OCI-LY1 (cell line): Measurements from ENCODE around the gene PRL.

Source experiments
- H2AFZ ChIP-seq: fragments of 200-600 bp; sonication (generic), shearing (Covaris generic); 2 replicates; pipeline ENCODE4 v1.6.0; 2014; ENCODE audit warnings: antibody characterized with exemption, mild to moderate bottlenecking, low read length
- H3F3A ChIP-seq: fragments of 200-600 bp; sonication (generic), shearing (Covaris generic); 2 replicates; pipeline ENCODE4 v1.6.0; 2014; ENCODE audit warnings: mild to moderate bottlenecking, antibody characterized with exemption, low read length, moderate library complexity; ENCODE audit not compliant: insufficient read depth
- H3K27ac ChIP-seq: fragments of 200-600 bp; sonication (generic); 2 replicates; pipeline ENCODE4 v1.5.1; 2014; ENCODE audit warnings: low read length, mixed run types, mild to moderate bottlenecking, low read depth; ENCODE audit not compliant: poor library complexity, severe bottlenecking
- H3K27me3 ChIP-seq: fragments of 200-600 bp; sonication (generic); 2 replicates; pipeline ENCODE4 v1.6.0; 2014; ENCODE audit warnings: antibody characterized with exemption, mild to moderate bottlenecking, low read length, moderate library complexity; ENCODE audit not compliant: insufficient read depth
- H3K36me3 ChIP-seq: fragments of 200-600 bp; sonication (generic); 2 replicates; pipeline ENCODE4 v1.6.1; 2014; ENCODE audit warnings: mild to moderate bottlenecking, antibody characterized with exemption, low read length, moderate library complexity, mixed read lengths; ENCODE audit not compliant: insufficient read depth
- H3K4me1 ChIP-seq: fragments of 200-600 bp; sonication (generic); 2 replicates; pipeline ENCODE4 v1.5.1; 2014; ENCODE audit warnings: mild to moderate bottlenecking, low read length, moderate library complexity; ENCODE audit not compliant: insufficient read depth, severe bottlenecking
- H3K4me2 ChIP-seq: fragments of 200-600 bp; sonication (generic), shearing (Covaris generic); 2 replicates; pipeline ENCODE4 v1.6.1; 2014; ENCODE audit warnings: low read length
- H3K4me3 ChIP-seq: fragments of 200-600 bp; sonication (generic); 2 replicates; pipeline ENCODE4 v1.5.1; 2014; ENCODE audit warnings: low read length, low read depth, mild to moderate bottlenecking, mixed read lengths; ENCODE audit not compliant: poor library complexity, severe bottlenecking
- H3K79me2 ChIP-seq: fragments of 200-600 bp; shearing (Covaris generic); 2 replicates; pipeline ENCODE4 v1.6.1; 2016; ENCODE audit warnings: mixed run types, low read length, mixed read lengths; ENCODE audit not compliant: insufficient read depth
- H3K9ac ChIP-seq: fragments of 200-600 bp; sonication (generic), shearing (Covaris generic); 2 replicates; pipeline ENCODE4 v1.6.1; 2014; ENCODE audit warnings: mild to moderate bottlenecking, low read length, mixed read lengths
- H3K9me2 ChIP-seq: fragments of 200-600 bp; sonication (generic), shearing (Covaris generic); 2 replicates; pipeline ENCODE4 v1.6.1; 2014; ENCODE audit warnings: low read depth, mild to moderate bottlenecking, low read length, mixed read lengths
- H3K9me3 ChIP-seq: fragments of 200-600 bp; shearing (Covaris generic); 2 replicates; pipeline ENCODE4 v1.6.1; 2014; ENCODE audit warnings: low read length, mixed read lengths
- H4K20me1 ChIP-seq: fragments of 200-600 bp; sonication (generic), shearing (Covaris generic); 2 replicates; pipeline ENCODE4 v1.6.0; 2016; ENCODE audit warnings: mild to moderate bottlenecking, low read length; ENCODE audit not compliant: insufficient read depth
- EZH2 ChIP-seq: fragments of 200-600 bp; sonication (generic), shearing (Covaris generic); IDR thresholded peaks from 2 replicates; pipeline ENCODE4 v1.8.0; 2017; ENCODE audit warnings: borderline replicate concordance, mixed run types, mild to moderate bottlenecking, antibody characterized with exemption, low read length, moderate library complexity, mixed read lengths
- TF ChIP-seq, protein P1 (sequence below): fragments of 200-600 bp; sonication (generic), shearing (Covaris generic); IDR thresholded peaks from 2 replicates; pipeline ENCODE4 v1.5.1; 2017; ENCODE audit warnings: mild to moderate bottlenecking, antibody characterized with exemption, low read length, moderate library complexity, mixed read lengths

PRL gene

DNA sequence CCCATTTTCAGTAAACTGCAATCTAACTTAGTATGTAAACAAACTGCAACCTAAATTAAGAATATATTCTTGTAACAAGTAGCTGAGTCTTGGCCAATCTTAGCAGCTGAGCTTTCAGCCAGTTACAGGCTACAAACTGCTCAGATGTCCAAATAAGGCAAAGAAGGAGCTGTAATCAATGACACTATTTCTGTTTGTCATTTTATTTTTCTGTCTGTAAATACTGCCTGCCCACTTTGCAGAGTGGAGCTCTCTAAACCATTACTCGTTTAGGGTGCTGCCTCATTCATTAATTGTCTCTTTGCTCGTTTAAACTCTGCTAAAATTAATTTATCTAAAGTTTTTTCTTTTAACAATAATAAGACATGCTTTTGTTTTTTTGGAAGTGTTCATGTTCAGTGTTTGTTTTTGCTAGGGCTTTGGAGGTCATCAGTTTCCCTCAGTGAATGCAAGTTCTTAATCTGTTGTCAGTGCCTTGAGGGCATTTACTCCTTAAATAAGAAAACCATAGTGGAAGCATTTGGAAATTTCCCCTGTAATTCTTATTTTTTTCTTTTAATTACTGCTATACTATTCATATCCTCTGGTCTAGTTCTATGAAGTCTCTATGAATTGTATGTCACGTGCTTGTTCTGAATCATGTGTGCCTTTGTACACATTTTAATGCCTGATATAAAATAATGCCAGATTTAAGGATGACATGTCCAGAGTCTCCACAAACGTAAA lies 3.6 kb upstream of the PRL start:
- Histone ChIP-seq H3K27ac (peak overlapping the region; percentile 2), H3K9ac (no peak overlapping the region), H3K9me2 (no peaks in the 10 kb centered on the region), H3K9me3 (no peaks in the 10 kb centered on the region), H3K4me3 (no peak overlapping the region), H3K79me2 (no peaks in the 10 kb centered on the region), H3K4me1 (peaks cover 66% of the 10 kb centered on the region), H3K4me2 (no peak overlapping the region; the same call in 1 of the 2 replicates), H4K20me1 (no peaks in the 10 kb centered on the region), H3K36me3 (no peaks in the 10 kb centered on the region), H3F3A (0 out of 2 replicates have a peak, but pooled peaks cover 4% of the 10 kb centered on the region), H2AFZ (no peak overlapping the region; the same call in 1 of the 2 replicates), H3K27me3 (no peaks in the 10 kb centered on the region)
- TF ChIP-seq, protein P1, sequence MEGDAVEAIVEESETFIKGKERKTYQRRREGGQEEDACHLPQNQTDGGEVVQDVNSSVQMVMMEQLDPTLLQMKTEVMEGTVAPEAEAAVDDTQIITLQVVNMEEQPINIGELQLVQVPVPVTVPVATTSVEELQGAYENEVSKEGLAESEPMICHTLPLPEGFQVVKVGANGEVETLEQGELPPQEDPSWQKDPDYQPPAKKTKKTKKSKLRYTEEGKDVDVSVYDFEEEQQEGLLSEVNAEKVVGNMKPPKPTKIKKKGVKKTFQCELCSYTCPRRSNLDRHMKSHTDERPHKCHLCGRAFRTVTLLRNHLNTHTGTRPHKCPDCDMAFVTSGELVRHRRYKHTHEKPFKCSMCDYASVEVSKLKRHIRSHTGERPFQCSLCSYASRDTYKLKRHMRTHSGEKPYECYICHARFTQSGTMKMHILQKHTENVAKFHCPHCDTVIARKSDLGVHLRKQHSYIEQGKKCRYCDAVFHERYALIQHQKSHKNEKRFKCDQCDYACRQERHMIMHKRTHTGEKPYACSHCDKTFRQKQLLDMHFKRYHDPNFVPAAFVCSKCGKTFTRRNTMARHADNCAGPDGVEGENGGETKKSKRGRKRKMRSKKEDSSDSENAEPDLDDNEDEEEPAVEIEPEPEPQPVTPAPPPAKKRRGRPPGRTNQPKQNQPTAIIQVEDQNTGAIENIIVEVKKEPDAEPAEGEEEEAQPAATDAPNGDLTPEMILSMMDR: no peak
- no peak for TF ChIP-seq EZH2

DNA sequence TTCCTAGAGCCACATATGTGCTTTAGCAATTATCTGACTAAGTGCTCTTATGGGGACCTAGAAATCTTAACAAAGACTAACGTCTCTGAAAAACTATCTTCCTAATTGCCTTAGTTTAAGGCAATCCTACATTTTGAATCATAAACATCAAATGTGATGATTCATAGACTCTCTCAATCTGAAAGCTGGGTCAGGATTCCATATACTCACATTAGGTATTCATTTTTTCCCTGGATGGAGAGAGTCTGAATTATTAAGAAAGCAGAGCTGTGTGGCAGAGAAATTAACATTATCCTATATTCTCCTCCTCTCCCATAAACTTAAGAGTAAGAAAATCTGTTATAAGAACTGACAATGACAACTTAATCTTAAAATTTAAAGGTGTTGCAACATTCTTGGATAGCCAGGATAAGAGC lies 1.6 kb upstream of the PRL start:
- H3K4me1 ChIP-seq: peaks cover 79% of the 10 kb centered on the region
- H3K4me3 ChIP-seq: no peak overlapping the region
- no peak overlapping the region for H2AFZ ChIP-seq
- no peak overlapping the region for H3K9ac ChIP-seq
- H3K4me2 ChIP-seq: no peak overlapping the region
- no peaks in the 10 kb centered on the region for H3K36me3 ChIP-seq
- H3K27me3 ChIP-seq: no peaks in the 10 kb centered on the region
- no peaks in the 10 kb centered on the region for H3K9me3 ChIP-seq
- peak overlapping the region; percentile 15 for H3K27ac ChIP-seq
- H3K79me2 ChIP-seq: no peaks in the 10 kb centered on the region
- no peaks in the 10 kb centered on the region for H4K20me1 ChIP-seq
- TF ChIP-seq, protein P1: no peak
- no peak for TF ChIP-seq EZH2
- H3K9me2 ChIP-seq: no peaks in the 10 kb centered on the region
- no peaks in the 10 kb centered on the region for H3F3A ChIP-seq

DNA sequence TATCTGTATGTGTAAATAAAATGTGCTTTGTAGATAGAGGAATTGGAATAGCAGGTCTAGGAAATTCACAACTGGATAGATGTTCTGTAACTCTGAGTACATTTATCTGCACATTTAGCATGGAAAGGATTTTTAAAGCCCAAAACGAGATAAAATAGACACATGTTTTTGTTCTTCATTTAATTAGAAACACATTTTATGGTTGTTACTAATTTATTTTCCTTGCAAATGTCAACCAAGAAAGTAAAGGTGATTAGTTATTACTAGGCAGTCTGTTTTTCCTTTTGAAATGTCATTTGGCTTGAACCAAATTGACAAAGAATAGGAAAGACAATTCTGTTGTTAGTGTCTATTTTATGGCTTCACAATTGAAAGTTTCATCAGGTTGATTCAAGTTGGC lies 769 bp downstream of the PRL start:
- no peaks in the 10 kb centered on the region for H3F3A ChIP-seq
- H2AFZ ChIP-seq: no peak overlapping the region
- peaks cover under 1% of the 10 kb centered on the region; the same call in 1 of the 2 replicates for H3K36me3 ChIP-seq
- H3K27me3 ChIP-seq: no peaks in the 10 kb centered on the region
- H3K27ac ChIP-seq: peak overlapping the region; percentile 36
- H4K20me1 ChIP-seq: no peaks in the 10 kb centered on the region
- H3K9ac ChIP-seq: no peak overlapping the region
- no peak overlapping the region for H3K4me2 ChIP-seq
- no peaks in the 10 kb centered on the region for H3K79me2 ChIP-seq
- H3K9me3 ChIP-seq: no peaks in the 10 kb centered on the region
- peaks cover 56% of the 10 kb centered on the region for H3K4me1 ChIP-seq
- H3K4me3 ChIP-seq: no peak overlapping the region
- TF ChIP-seq, protein P1: no peak
- no peak for TF ChIP-seq EZH2
- no peaks in the 10 kb centered on the region for H3K9me2 ChIP-seq
